ENCODE measurements around the gene CNKSR1. TPM values are rescaled to one million over a fixed set of nuclear protein-coding genes. Genes with fewer than 3 reads are reported as not detected.

CNKSR1 gene
- total and polyA plus RNA-seq, 2 of the 4 experiments (the other 2 are of a cell fraction) = 0.43 TPM; not detected in 1

- H3K27ac ChIP-seq (ENCODE audit: insufficient read depth, low read length) = no peak overlapping the region
- ATAC-seq (ENCODE audit: low read depth) (no peak), DNase-seq (no peak)
- no peak overlapping the region for H4K91ac ChIP-seq (ENCODE audit: insufficient read depth, low read depth, low read length)
- no TSS peak for BruUV-seq (replicated peaks)
- H3K56ac ChIP-seq (ENCODE audit: extremely low read depth, insufficient read depth, low read length) = no peak overlapping the region
- no peak overlapping the region for H2BK15ac ChIP-seq (ENCODE audit: low read depth, low read length)
- H3K9me3 ChIP-seq (ENCODE audit: control insufficient read depth, insufficient read depth, low read length) = no peaks in the 10 kb centered on the region
- no peak overlapping the region for H3K4me2 ChIP-seq (ENCODE audit: low read depth, low read length)
- dilution Hi-C loops (cut with HindIII; ENCODE audit: low sequenced_read_pairs, unreplicated experiment) = no loop called here
- no peak for TF ChIP-seq ELK1 (IDR thresholded peaks at IDR 0.05; ENCODE audit: borderline replicate concordance, low read depth, low read length)
- no peak for TF ChIP-seq USF2 (IDR thresholded peaks at IDR 0.05; ENCODE audit: low read depth, low read length)
- TF ChIP-seq RFX5 (IDR thresholded peaks at IDR 0.05; ENCODE audit: low read depth, low read length) = no peak
- no peak for TF ChIP-seq RCOR1 (IDR thresholded peaks at IDR 0.05; ENCODE audit: insufficient replicate concordance, low read length)
- H3K79me1 ChIP-seq (ENCODE audit: low read depth in 1 of 2, low read length in 2 of 2) = no peaks in the 10 kb centered on the region
- H3K36me3 ChIP-seq (ENCODE audit: control insufficient read depth, insufficient read depth, low read length) = no peaks in the 10 kb centered on the region
- no peak overlapping the region for H3K4me3 ChIP-seq (ENCODE audit: insufficient read depth, low read depth, low read length)
- H4K20me1 ChIP-seq (ENCODE audit: insufficient read depth, low read length) = no peaks in the 10 kb centered on the region
- in situ Hi-C loops (cut with MboI; ENCODE audit: low sequenced_read_pairs) = no loop called here
- H3K9ac ChIP-seq (ENCODE audit: low read depth, low read length) = no peak overlapping the region
- peaks cover 40% of the 10 kb centered on the region for H3K27me3 ChIP-seq (ENCODE audit: control insufficient read depth, insufficient read depth, low read length)
- ChIA-PET POLR2A (ENCODE audit: unreplicated experiment) (no interaction called here), CTCF (interaction anchor here (1.6 kb wide), 1 partner anchor 15 kb away, joined by 4 read pairs; the partner anchor contains the start of gene CEP85)
- H2BK20ac ChIP-seq (ENCODE audit: low read depth, low read length) = no peak overlapping the region
- H2AK5ac ChIP-seq (ENCODE audit: low read depth, low read length) = no peak overlapping the region
- no peaks in the 10 kb centered on the region for H3K4me1 ChIP-seq (ENCODE audit: control insufficient read depth, insufficient read depth, low read length)
- no peak overlapping the region for H3K14ac ChIP-seq (replicated peaks; ENCODE audit: low read depth, low read length)
- no peak overlapping the region for H2BK120ac ChIP-seq (ENCODE audit: low read depth, low read length)
- H4K8ac ChIP-seq (ENCODE audit: low read depth in 2 of 2, low read length in 2 of 2) = no peak overlapping the region
- no peak overlapping the region for H3K18ac ChIP-seq (ENCODE audit: low read depth, low read length)
- no peak overlapping the region for H3K23ac ChIP-seq (ENCODE audit: low read depth, low read length)
- no peak overlapping the region for H3K4ac ChIP-seq (ENCODE audit: low read depth, low read length)
- no peak overlapping the region for H4K5ac ChIP-seq (ENCODE audit: low read depth, low read length)
- WGBS, 2 experiments (ENCODE audit: extremely low coverage in 2 of 2, insufficient read length in 1 of 2) = 57% methylated on average over 3 of the region's 11 CpGs; no CpG with 5 or more reads in 1 of the 2 experiments
- intact Hi-C loops (cut with micrococcal nuclease) = no loop called here
- H2AK9ac ChIP-seq (replicated peaks; ENCODE audit: low read depth, low read length, poor library complexity) = no peak overlapping the region
- H2BK5ac ChIP-seq (ENCODE audit: low read depth, low read length, poor library complexity, severe bottlenecking) = no peak overlapping the region
- H2AFZ ChIP-seq (replicated peaks; ENCODE audit: low read length, poor library complexity) = no peak overlapping the region
- no peaks in the 10 kb centered on the region for H3K9me1 ChIP-seq (ENCODE audit: insufficient read depth, low read length)
These were observed 41.7 kb downstream of the CNKSR1 start for GRCh38 chr1:26218906-26219494.

All from IMR-90 (cell line).